Heart left ventricle (tissue), 13 donors: ENCODE data around the gene MYO15A.

Source experiments
- CTCF ChIP-seq, 12 donors: fragments of 200-600 bp; sonication (generic) in 4 of 12; IDR thresholded peaks; one replicate each; pipeline versions ENCODE4 v1.5.0 to v1.8.0; 2018 to 2022; ENCODE audit warnings: antibody characterized with exemption in 12 of 12, mild to moderate bottlenecking in 5 of 12
- POLR2A ChIP-seq, 2 donors: fragments of 450-650 bp; IDR thresholded peaks; one replicate each; pipeline ENCODE4 v1.6.1; 2017; ENCODE audit warnings: antibody characterized with exemption in 2 of 2, mild to moderate bottlenecking in 2 of 2, moderate library complexity in 2 of 2
- donor health status: ischemic (EF 13 %, LVEDD 7.1; RV severe dilation, severe dysfunction).
- donor health status: DM: no; HTN: yes; CAD: no.
- donor health status: DM: no; HTN: no; CAD: no.
- donor health status: ischemic (EF 25% LVEDD 6.9; RV normal size, moderate dysfunction).
- donor health status: ischemic (EF 25% LVEDD 5.7; RV mildly dilated, moderate dysfunction).
- donor health status: ischemic (EF 35%, LVEDD 5.7; RV mildly dilated, moderate dysfunction).
- donor health status: nonischemic (EF 11% LVEDD 7.7; RV severe dilation, severe dysfunction).
- donor health status: DM: yes; HTN: yes; CAD: no.
- donor health status: PGD.
- donor health status: ischemic (EF 29% LVEDD 5.4; RV normal size, mild dysfunction).
- donor health status: nonischemic (EF 23%, LVEDD 6.1; RV moderate dilation, normal function).

DNA sequence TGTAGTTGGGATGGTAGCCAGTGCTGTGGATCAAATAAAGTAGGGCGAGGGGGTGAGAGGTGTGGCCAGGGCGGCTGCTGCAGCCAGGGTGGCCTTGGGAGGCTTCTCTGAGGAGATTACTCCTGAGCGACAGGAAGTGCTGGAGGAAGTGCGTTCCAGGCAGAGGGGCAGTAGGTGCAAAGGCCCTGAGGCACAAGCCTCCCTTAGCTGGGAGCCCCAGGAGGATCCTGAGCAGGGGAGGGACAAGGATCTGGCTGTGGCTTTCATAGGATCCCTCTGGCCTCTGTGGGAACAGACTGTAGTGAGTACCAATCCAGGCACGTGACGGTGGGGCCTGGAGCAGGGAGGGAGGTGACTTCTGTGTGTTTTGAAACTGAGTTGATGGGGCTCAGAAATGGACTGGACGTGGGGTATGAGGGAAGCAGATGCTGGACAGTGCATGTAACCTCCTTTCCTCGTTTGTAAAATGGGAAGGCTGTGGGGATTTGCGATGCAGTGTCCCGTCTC, 119.7 kb downstream of the MYO15A start:
- no peak for TF ChIP-seq POLR2A (IDR thresholded peaks at IDR 0.05)
- TF ChIP-seq CTCF (IDR thresholded peaks at IDR 0.05) = no peak
